Measurements from ENCODE around the gene CCDC138.

- TF ChIP-seq GATA2 (IDR thresholded peaks at IDR 0.05; ENCODE audit: low read depth, low read length) = no peak
- no peak for TF ChIP-seq GATA3 (IDR thresholded peaks at IDR 0.05; ENCODE audit: low read depth, low read length)
These were observed 590 bp upstream of the CCDC138 start for GRCh38 chr2:108786008-108786353.
